ENCODE results near the gene KCNK2.
"Not testable (repeated sequence)": the region's sequence is repeated elsewhere in the genome, so short reads cannot be mapped to it uniquely, and the experiment has no call there.

The KCNK2 gene

DNA sequence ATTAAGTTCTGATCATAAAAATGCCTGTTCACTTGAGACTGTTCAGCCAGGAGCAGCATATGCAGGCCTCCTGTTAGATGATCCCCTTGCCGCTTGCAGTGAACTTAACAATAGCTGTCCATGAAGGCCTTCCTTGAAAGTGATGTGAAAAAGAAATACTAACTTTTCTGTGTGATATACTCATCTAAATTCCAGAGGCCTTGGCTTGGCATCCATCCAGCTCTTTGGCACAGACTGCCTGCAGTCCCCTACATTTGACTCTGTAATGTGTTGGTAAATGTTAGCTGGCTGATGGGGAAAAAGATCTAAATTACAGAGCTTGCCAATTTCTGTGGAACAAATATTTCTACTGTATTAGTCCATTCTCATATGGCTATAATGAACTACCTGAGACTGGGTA lies 73.7 kb downstream of the KCNK2 start:
- no peak for DNase-seq (ENCODE audit: low spot score)

DNA sequence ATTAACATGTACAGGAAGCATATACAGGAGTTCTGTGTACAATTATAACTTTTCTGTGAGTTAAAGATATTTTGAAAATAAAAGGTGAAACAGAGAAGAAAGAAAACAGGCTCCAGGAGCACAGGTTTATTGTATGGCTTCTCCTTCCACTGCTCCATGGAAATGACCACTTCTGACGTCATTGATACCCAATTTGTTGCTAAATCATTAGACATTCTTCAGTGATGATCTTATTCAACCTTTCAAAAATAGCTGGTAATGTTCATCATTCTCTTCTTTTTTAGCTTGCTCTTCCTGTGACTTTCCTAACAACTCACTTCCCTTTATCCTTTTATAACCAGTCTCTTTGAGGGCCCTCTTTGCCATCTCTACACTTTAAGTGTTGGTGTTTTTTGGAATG lies 77.8 kb downstream of the KCNK2 start:
- no peak for DNase-seq (ENCODE audit: low spot score)

DNA sequence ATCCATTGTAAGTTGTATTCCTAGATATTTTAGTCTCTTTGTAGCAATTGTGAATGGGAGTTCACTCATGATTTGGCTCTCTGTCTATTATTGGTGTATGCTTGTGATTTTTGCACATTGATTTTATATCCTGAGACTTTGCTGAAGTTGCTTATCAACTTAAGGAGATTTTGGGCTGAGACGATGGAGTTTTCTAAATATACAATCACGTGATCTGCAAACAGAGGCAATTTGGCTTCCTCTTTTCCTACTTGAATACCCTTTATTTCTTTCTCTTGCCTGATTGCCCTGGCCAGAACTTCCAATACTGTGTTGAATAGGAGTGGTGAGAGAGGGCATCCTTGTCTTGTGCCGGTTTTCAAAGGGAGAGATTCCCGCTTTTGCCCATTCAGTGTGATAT lies 80.6 kb downstream of the KCNK2 start:
- DNase-seq (ENCODE audit: low spot score), result not testable (repeated sequence)

DNA sequence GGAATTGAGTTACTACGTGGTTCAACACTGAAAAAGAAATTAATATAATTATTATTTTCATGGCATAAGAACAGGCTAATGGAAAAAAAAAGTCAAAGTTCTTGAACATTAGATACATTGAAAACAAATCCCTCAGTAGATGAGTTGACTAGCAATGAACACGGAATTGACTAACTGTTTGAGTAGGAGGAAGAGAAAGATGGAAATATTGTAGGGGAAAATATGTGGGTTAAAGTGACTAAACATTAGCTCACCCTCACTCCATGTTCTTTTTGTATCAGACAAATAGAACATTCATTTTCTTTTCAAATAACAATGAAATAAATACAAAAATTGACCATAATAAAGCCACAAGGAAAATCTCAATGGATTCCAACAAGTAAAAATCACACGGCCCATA lies 84.3 kb downstream of the KCNK2 start:
- no peak for DNase-seq (ENCODE audit: low spot score)

DNA sequence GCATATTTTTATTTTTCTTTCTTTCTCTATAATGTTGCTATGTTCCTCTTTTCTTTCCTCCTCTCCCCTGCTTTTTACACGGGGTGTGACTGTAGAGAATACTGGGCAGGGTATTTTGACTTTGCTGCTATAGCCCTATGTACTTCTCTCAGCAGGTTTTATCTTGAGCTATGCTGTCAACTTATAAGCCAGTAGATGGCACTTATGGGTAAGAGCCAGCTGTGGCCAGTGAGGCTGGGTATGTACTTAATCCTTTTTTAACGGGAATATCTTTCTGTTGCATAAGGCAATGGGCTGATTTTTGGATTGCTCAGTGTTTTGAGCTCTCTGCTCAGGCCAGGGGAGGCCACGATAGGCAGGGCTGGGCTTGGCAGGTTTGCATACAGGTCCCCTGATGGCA lies 99.0 kb downstream of the KCNK2 start:
- DNase-seq (ENCODE audit: low spot score), result no peak

DNA sequence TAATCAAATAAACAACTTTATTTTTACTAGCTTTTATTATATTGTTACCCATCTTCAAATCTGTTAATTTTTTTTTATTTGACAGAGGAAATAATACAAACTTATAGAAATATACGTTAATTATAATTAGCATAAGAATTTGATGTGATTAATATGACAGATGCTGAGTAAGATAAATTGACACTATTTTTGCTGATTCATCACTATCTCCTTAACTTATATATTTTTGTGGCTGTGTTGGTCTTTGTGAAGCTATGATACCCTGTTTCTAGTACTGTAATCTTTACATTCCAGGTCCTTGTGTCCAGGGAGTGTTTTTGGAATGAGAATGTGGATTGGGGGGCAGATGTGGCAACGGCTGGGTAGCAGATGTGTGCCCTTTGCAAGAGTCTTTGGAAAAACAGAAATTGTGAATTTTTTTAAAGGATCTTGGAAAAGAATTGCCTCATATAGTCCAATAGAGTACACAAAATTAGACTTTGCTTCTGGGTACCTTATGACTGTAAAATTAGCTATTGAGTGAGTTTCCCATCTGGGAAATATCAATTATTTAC lies 102.6 kb downstream of the KCNK2 start:
- no peak for DNase-seq (ENCODE audit: low spot score)

DNA sequence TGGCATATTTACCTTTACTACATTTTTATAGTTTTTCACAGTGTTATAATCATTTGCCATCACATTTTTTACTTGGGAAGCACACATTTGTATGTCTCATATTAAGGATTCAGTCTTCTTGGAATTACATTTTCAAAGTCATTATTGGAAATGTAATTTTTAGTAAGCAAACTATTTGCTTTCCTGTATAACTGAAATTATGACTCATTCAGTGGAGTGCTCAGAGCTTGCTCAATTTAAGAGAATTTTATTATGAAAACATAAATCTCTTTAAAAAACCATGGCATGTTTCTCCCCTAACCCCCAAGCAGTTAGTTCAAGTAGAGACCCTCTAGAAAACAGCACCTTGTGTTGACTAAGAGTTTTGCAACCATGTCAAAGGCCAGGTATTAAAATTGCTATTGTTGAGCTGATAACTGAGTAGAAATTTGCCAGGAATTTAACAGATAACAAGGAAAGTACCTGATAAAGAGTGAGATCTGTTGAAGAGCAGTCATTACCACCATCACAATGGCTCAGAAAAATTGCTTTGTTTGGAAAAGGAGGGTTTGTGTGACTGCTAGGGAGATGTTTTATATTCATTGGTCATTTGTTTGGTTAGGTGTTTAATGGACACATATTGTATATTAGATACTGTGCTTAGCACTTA lies 105.9 kb downstream of the KCNK2 start:
- DNase-seq (ENCODE audit: low spot score), result no peak

DNA sequence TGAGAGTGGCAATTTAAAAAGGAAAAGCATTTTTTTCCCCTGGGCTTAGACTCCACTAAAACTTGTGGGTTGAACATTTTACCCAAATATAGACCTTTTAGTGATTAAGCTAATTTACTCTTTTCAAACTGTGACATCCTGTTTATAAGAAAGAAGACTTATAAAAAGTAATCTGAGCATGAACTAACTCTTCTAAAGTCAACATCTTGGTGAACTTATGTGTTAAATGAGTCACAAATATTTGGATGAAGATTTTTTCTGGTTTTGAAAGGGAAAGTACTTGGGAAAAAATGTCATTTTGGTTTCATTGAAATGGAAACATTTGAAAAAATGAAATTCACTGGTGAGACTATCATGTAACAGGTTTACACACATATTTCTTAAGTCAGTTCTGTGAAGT lies 109.8 kb downstream of the KCNK2 start:
- no peak for DNase-seq (ENCODE audit: low spot score)

DNA sequence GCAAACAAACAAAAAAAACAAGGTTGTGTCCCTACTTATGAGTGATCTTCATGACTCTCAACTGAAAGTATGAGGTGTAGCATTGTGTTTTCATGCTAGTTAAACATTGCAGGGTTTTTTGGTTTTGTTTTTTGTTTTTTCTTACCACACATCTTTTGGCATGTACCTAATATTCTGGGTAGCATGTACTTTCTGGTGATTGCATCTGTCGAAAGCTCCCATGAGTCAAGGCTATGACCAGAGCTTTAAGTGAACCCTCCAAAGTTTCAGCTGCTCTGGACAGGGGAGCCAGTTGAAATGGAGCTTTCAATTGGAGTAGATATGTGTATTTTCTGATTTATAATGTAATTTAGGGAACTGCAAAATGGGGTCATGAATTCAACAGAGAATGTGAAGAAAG lies 115.5 kb downstream of the KCNK2 start:
- no peak for DNase-seq (ENCODE audit: low spot score)

DNA sequence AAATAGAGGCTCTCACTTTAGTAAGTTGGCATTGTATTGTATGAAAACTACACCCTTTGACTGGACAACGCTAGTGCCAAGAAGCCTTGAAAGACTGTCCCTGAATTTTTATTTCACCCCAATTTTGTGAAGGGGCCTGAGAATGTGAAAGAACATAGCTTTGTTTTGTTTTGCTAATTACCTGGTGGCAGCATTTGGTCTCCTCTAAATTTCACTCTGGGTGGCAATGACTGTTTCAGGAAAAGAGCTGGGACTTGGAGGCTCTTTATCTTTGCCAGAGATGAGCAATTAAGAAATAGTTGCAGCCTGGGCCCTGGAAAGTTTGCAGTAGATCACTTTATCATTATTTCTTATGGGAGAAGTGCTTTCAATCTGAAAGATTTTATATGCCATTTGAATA lies 117.6 kb downstream of the KCNK2 start:
- no peak for DNase-seq (ENCODE audit: low spot score)

DNA sequence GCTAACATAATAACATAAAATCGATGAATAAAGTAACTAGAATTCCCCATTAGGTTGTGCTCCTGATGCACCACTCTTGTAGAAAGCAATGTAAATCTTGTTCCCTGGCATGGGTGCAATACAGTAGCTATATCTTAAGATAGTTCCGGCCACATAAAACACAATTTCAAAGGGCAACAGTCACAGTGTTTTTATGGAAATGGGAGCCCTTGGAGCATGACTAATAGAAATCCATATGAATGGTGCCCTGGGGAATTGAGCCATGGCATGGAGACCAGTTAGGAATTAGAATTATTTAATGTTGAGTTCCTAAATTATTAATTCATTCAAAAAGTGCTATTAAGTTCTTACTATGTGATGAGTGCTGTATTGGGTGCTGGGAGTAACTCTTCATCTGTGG lies 118.7 kb downstream of the KCNK2 start:
- no peak for DNase-seq (ENCODE audit: low spot score)

DNA sequence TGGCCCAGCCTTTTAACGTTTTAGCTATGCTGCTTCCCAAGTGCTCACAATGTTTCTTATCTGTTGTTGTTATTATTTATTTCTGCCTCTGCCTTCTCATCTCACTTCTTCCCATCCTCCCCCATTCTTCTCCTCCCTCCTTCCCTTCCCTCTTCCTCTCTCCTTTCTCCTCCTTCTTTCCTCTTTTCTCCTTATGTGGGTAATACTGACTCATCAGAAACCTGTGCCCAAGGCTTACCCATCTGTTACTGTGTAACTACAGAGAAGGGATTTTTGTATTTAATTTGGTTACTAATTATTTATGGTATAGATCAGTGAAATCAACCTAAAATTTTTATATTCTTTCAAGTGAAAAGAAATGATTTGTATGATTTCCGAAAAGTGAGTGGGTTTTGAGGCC lies 120.3 kb downstream of the KCNK2 start:
- no peak for DNase-seq (ENCODE audit: low spot score)

DNA sequence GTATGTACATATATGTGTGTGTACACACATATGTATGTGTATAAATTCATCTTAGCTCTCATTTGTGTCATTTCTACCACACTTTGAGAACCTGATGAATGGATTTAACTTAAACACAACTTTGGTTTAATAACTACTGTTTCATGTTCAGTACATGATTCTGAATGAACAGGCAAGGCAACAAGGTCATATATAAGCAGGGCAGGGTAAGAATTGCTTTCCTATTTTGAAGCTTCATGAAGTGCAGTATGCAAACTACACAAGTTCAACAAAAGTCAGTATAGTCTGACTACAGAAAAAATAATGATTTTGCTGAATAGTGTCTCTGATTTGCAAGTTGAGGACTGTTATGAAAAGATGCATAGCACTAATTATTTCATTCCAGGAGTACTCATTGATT lies 127.6 kb downstream of the KCNK2 start:
- DNase-seq (ENCODE audit: low spot score), result no peak

DNA sequence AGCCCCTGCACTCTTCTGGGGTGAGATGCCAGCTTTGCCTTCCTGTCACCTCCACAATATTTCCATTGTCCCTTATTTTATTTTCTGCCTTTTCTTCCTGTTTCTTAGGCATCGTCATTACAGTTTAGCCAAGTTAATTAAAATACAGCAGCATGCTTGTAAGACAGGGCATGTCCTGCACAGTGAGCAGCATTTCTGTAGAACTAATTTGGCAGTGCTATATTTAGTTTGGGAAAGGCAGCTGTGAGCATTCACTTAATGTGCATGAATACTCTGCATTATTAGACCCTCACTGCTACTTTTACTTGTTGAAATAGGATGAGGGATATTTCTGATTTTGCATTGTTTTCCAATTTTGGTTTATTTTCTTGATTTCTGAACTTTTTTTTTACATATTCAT lies 133.3 kb downstream of the KCNK2 start:
- DNase-seq (ENCODE audit: low spot score), result no peak

DNA sequence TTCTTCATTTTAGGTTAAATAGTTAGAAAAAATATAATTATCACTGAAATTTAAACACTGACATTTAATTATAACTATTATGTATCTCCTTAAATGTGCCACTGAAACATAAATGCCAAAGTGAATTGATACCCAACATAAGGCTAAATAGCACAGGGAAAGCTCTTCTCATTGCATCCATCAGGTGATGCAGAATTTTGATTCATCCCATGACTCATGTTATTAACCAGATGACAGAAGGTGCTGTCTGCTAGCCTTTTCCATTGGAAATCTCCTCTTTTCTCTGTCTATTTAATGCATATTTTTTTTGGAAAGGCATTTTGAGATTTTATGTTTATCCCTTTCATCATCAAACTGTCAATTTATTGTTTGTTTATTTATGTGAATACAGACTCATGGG lies 136.8 kb downstream of the KCNK2 start:
- DNase-seq (ENCODE audit: low spot score), result no peak

DNA sequence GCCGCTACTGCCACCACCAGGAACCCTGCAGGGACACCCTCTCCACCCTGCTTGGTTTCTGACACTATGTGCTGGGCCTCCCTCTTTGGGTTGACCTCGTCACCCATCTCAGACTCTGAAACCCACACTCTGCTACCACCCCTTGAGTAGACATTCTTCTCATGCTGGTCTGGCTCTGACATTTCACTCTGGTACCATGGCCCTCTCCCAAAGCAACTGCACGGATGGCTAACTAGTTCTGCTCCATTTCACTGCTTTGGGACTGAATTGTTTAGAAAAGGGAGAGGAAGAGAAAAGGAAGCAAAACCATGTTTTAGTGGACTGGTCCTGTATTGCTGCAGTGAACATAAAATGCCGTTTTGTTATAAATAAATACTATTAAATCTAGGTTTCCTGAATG lies 137.8 kb downstream of the KCNK2 start:
- no peak for DNase-seq (ENCODE audit: low spot score)

DNA sequence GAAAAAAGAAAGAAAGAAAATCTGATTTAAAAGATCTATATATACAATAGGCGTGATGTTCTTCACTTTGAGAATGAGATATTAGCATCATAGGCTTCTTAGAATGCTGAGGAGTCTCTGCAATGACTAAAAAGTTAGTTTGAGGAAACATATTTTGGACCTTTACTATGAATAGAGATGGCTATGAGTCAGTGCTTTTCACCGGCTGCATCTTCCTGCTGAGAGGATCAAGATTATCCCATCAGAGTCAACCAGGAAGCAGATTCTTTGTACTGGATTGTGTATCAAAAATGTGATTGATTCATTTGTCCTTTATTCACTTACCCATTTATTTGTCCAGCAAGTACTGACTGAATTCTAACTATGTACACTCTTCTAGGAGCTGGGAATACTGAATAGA lies 144.2 kb downstream of the KCNK2 start:
- no peak for DNase-seq (ENCODE audit: low spot score)

DNA sequence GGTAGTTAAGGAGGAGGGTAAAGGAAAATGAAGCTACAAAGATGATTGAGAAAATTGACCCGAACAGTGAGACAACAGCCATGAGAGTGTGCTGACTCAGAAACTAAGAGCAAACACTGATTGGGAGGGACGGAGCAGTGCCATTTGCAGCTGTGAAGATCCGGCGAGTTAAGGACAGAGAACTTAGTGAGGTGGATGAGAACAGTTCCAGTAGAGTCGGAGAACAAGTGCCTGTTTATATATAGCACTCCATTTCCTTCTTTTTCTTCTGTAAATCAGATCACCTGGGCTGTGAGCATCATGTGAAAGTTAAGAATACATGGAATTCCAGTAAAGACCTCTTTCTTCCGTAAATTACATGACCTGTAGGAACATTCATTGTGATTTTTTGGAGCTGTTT lies 145.7 kb downstream of the KCNK2 start:
- DNase-seq (ENCODE audit: low spot score), result no peak

DNA sequence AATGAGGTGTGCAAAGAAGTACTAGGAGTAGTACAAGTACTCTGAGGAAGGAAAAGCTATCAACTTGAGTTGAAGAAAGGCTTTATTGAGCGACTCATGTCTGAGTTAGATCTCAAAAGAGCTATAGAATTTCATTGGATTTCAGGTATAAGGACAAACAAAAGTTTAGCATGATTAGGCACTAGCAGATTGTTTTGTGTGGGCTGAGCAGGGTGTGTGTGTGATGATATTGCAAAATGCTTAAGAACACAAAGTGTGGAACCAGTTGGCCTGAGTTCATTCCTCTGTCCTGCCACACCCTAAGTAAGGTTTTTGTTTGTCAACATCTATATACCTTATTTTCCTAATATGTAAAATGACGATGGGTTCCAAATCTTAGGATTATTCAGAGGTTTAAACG lies 158.9 kb downstream of the KCNK2 start:
- DNase-seq (ENCODE audit: low spot score), result no peak

DNA sequence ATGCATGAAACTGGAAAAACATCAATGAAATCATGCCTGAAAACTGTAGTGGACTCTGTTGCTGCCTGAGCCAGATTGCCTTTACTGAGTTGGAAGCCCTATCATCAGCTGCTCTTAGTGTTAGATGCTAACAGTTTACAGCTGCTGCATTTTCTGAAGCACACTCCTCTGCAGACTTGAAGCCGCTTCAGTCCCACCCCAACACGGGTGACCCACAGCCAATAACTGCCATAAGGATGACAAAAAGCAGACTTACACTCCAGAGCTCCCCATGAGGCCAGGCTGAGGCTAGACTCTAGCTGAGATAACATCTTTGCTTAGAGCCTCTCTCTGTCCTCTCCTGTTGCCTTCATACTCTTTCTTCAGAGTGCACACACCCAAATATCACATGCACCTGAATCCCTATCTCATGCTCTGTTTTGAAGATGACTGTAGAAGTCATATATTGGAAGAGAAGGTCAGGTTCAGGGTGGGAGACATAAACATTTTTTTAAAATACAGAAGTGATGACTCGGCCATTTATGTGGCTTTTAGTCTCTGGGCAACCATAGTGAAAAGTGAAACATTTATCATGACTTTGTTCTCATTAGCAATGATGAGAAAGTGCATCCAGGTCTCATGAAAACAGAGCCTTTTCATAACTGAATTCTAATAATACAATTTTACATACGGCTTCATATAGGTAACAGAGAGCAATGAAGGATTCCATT lies 161.0 kb downstream of the KCNK2 start:
- no peak for DNase-seq (ENCODE audit: low spot score)

DNA sequence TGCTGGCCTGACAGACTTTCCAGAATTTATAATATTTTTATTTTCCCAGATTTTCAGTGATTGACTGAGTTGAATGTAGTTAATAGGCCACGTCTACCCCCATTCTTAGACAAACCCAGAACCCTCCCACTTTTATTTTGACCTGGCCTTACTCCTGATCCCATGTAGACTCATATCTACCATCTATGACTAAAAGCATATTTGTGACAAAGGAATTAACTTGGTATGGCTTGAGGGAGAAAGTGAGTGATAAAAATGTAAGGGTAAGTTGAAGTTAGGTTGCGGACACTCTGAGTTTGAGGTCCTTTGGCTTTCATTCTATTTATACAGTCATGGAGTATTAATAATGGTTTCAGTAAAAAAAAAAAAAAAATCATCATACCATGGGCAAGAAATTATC lies 168.4 kb downstream of the KCNK2 start:
- DNase-seq (ENCODE audit: low spot score), result no peak

DNA sequence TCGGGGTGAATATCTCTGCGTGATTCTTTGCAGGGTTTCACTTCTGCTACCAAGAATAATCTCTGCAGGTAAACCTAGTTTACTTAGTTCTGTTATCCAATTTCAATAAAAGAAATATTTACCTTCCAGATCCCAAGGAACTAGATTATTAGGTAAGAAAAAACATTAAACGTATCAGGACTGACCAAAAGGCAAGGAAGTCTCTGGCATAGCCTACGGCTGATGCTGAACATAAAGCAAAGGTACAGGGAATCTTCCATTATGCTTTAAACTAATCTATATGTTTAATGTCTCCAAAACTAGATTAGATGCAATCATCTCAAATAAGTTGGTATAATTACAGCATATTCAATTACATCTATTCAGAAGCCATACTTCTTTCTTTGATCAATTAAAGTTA lies 168.9 kb downstream of the KCNK2 start:
- DNase-seq (ENCODE audit: low spot score), result no peak

DNA sequence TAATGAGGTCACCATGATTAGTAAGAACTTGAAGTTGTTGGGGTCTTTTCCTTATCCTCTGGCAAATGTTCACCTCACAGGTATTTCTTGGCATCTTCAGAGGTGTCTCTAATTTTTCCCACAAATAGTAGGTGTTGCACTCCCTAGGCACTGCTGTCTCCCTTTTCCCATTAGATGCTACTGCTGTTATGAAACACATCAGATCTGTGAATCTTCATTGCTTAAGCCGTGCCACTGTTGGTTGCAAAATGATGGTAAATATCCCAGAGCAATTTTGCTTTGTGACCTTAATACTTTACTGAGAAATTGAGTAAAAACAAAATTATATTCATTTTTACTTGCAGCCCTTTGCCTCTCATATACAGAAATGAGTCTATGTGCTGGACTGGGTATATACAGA lies 169.6 kb downstream of the KCNK2 start:
- no peak for DNase-seq (ENCODE audit: low spot score)
